GM18498 (cell line): ENCODE results near the gene WNK3.

Experiments used
- ATAC-seq: cut with Tn5 transposase; IDR thresholded peaks from one replicate; pipeline ENCODE4 v1.9.1; 2021; ENCODE audit warnings: mild to moderate bottlenecking, moderate library complexity; ENCODE audit not compliant: unreplicated experiment

The WNK3 gene

GRCh38 chrX:54246866-54247265, 111.0 kb downstream of the WNK3 start:
- ATAC-seq, result no peak

GRCh38 chrX:54238588-54238987, 119.3 kb downstream of the WNK3 start:
- ATAC-seq, result no peak

GRCh38 chrX:54237014-54237413, 120.8 kb downstream of the WNK3 start:
- ATAC-seq, result no peak

- no peak for ATAC-seq
Measured at GRCh38 chrX:54230435-54231148, 127.3 kb downstream of the WNK3 start.

- ATAC-seq, result no peak
Measured at GRCh38 chrX:54223581-54223980, 134.3 kb downstream of the WNK3 start.

- ATAC-seq, result no peak
Measured at GRCh38 chrX:54213603-54214002, 144.2 kb downstream of the WNK3 start.

- ATAC-seq, result no peak
Measured at GRCh38 chrX:54208531-54208930, 149.3 kb downstream of the WNK3 start.

GRCh38 chrX:54198262-54198661, 159.6 kb downstream of the WNK3 start:
- no peak for ATAC-seq

- no peak for ATAC-seq
Measured at GRCh38 chrX:54194982-54195588, 162.8 kb downstream of the WNK3 start.

GRCh38 chrX:54193085-54193821, 164.6 kb downstream of the WNK3 start:
- ATAC-seq, result no peak

- ATAC-seq, result no peak
Measured at GRCh38 chrX:54184474-54184873, 173.4 kb downstream of the WNK3 start.

GRCh38 chrX:54182864-54183613, 174.8 kb downstream of the WNK3 start, which contains the start of gene FAM120C:
Gene FAM120C, minus strand, starts transcription at chrX:54183254. Its CDS starts 56 bp downstream, at chrX:54183198.
- peak; percentile 52 for ATAC-seq

- ATAC-seq, result peak; percentile 78
Measured at GRCh38 chrX:54182194-54182863, 175.5 kb downstream of the WNK3 start.

GRCh38 chrX:54181202-54181953, 176.5 kb downstream of the WNK3 start:
- no peak for ATAC-seq

GRCh38 chrX:54180403-54180802, 177.4 kb downstream of the WNK3 start:
- ATAC-seq, result no peak

- ATAC-seq, result no peak
Measured at GRCh38 chrX:54178100-54178940, 179.5 kb downstream of the WNK3 start.

- ATAC-seq, result no peak
Measured at GRCh38 chrX:54177306-54177705, 180.5 kb downstream of the WNK3 start.

GRCh38 chrX:54173791-54174190, 184.1 kb downstream of the WNK3 start:
- no peak for ATAC-seq

GRCh38 chrX:54172455-54172854, 185.4 kb downstream of the WNK3 start:
- ATAC-seq, result no peak
